Naive thymus-derived CD4-positive, alpha-beta T cell (primary cell): ENCODE data around the gene ORAI1. TPM values are rescaled to one million over a fixed set of nuclear protein-coding genes. Genes with fewer than 3 reads are reported as not detected.
"Not testable (repeated sequence)": the region's sequence is repeated elsewhere in the genome, so short reads cannot be mapped to it uniquely, and the experiment has no call there.

ENCODE experiments used
- ATAC-seq: fragments of 150-1000 bp; cut with Tn5 transposase; 2 replicates; pipeline ENCODE4 v1.10.0; 2021; ENCODE audit warnings: mild to moderate bottlenecking, moderate library complexity
- CTCF ChIA-PET: fragments of 350-600 bp; sonication (Branson Sonifier 250); formaldehyde crosslinking; loops from one replicate; lab custom pipeline; 2021; ENCODE audit warnings: antibody characterized with exemption; lab: Charles Lee
- POLR2A ChIA-PET: fragments of 350-600 bp; sonication (Branson Sonifier 250); formaldehyde crosslinking; loops from one replicate; lab custom pipeline; 2021; ENCODE audit warnings: antibody characterized with exemption, inconsistent platforms; lab: Charles Lee
- DNase-seq, 9 donors: peaks; one replicate each; pipeline versions ENCODE4 v3.0.0 to v3.0.0-alpha.2; 2020 to 2022; ENCODE audit warnings: mixed read lengths in 1 of 9
- H3K27ac ChIP-seq: one replicate; pipeline ENCODE4 v1.7.0; 2013; ENCODE audit warnings: mild to moderate bottlenecking, low read depth, low read length, moderate library complexity
- H3K27me3 ChIP-seq, 2 donors: one replicate each; pipeline ENCODE4 v1.7.0; 2013; ENCODE audit warnings: low read length in 2 of 2, mild to moderate bottlenecking in 2 of 2, moderate library complexity in 2 of 2; ENCODE audit not compliant: control insufficient read depth in 2 of 2, insufficient read depth in 2 of 2
- H3K36me3 ChIP-seq, 3 experiments: 1 replicate in 2 of 3; 2 replicates in 1 of 3; pipeline ENCODE4 v1.7.0; 2013; ENCODE audit warnings: low read length in 3 of 3, mild to moderate bottlenecking in 3 of 3, moderate library complexity in 1 of 3; ENCODE audit not compliant: insufficient read depth in 3 of 3, control insufficient read depth in 2 of 3
- H3K4me1 ChIP-seq, 2 donors: one replicate each; pipeline ENCODE4 v1.7.0; 2013; ENCODE audit warnings: low read length in 2 of 2, mild to moderate bottlenecking in 2 of 2, moderate library complexity in 1 of 2; ENCODE audit not compliant: control insufficient read depth in 2 of 2, insufficient read depth in 2 of 2
- H3K4me3 ChIP-seq: 2 replicates; pipeline ENCODE4 v1.7.0; 2013; ENCODE audit warnings: mild to moderate bottlenecking, low read length
- H3K9me3 ChIP-seq, 3 experiments: 1 replicate in 2 of 3; 2 replicates in 1 of 3; pipeline ENCODE4 v1.7.0; 2013; ENCODE audit warnings: low read length in 3 of 3; ENCODE audit not compliant: control insufficient read depth in 2 of 3
- H3K27ac Mint-ChIP-seq, 9 donors: one replicate each; pipeline ENCODE4 v1.8.0; 2020 to 2022; ENCODE audit warnings: mixed read lengths in 9 of 9, mild to moderate bottlenecking in 8 of 9, moderate library complexity in 5 of 9, inconsistent platforms in 2 of 9
- H3K27me3 Mint-ChIP-seq, 5 donors: one replicate each; pipeline ENCODE4 v1.8.0; 2021 to 2022; ENCODE audit warnings: mixed read lengths in 5 of 5, mild to moderate bottlenecking in 1 of 5
- H3K36me3 Mint-ChIP-seq, 5 donors: one replicate each; pipeline ENCODE4 v1.8.0; 2020 to 2022; ENCODE audit warnings: mixed read lengths in 5 of 5, mild to moderate bottlenecking in 3 of 5, inconsistent platforms in 1 of 5
- H3K4me1 Mint-ChIP-seq, 7 donors: one replicate each; pipeline ENCODE4 v1.8.0; 2020 to 2022; ENCODE audit warnings: mixed read lengths in 7 of 7, mild to moderate bottlenecking in 3 of 7, inconsistent platforms in 1 of 7
- H3K4me3 Mint-ChIP-seq, 10 donors: one replicate each; pipeline ENCODE4 v1.8.0; 2020 to 2022; ENCODE audit warnings: mild to moderate bottlenecking in 10 of 10, mixed read lengths in 10 of 10, moderate library complexity in 6 of 10, inconsistent platforms in 2 of 10
- H3K9me3 Mint-ChIP-seq, 11 donors: one replicate each; pipeline ENCODE4 v1.8.0; 2020 to 2022; ENCODE audit warnings: mixed read lengths in 11 of 11, mild to moderate bottlenecking in 4 of 11, inconsistent platforms in 1 of 11, moderate library complexity in 1 of 11
- intact Hi-C, 2 donors: fragments of 100-400 bp; cut with micrococcal nuclease; formaldehyde crosslinking; loops; one replicate each; pipeline ENCODE4 v1.15.1; 2023
- polyA plus RNA-seq, 2 donors: library from polyadenylated mRNA; unstranded; fragments of 300-500 nt; fragmentation: Illumina TruSeq; gene quantifications; one replicate each; pipeline ENCODE4 v1.2.3, GENCODE V29; 2021
- total RNA-seq, 6 experiments: library from RNA in 5 of 6; stranded (reverse) in 5 of 6; gene quantifications; 1 replicate in 5 of 6; 2 replicates in 1 of 6; pipeline ENCODE4 v1.2.3 and lab custom pipeline; 2021 to 2026

The ORAI1 gene
- total and polyA plus RNA-seq, 7 experiments from 2014 or later = 34.4 to 256 (median 51.9) TPM

GRCh38 chr12:121663610-121663929 lies 37.2 kb downstream of the ORAI1 start:
- H3K27ac Mint-ChIP-seq = peak overlapping the region; percentile 71 to 100 (median 92)
- no peaks in the 10 kb centered on the region for H3K9me3 ChIP-seq
- no peaks in the 10 kb centered on the region for H3K27me3 ChIP-seq
- ChIA-PET POLR2A (interaction anchor here (1.2 kb wide), 1 partner anchor 36 kb away, joined by 3 read pairs; no protein-coding TSS in a partner anchor), CTCF (no interaction called here)
- peaks cover 45 to 89% of the 10 kb centered on the region in 2 donors for H3K4me1 ChIP-seq
- H3K4me1 Mint-ChIP-seq = peaks cover 51 to 96% (median 70%) of the 10 kb centered on the region in 7 donors
- H3K27me3 Mint-ChIP-seq = no peaks in the 10 kb centered on the region
- H3K36me3 ChIP-seq = no peaks in the 10 kb centered on the region
- no peak overlapping the region for H3K4me3 ChIP-seq
- intact Hi-C loops = no loop called here
- H3K9me3 Mint-ChIP-seq = peaks cover 0 to 5% (median 0%) of the 10 kb centered on the region in 11 donors
- H3K4me3 Mint-ChIP-seq = peak overlapping the region in 7 of 10 donors; percentile 34 to 88 (median 66)
- DNase-seq (no peak), ATAC-seq (no peak)
- peak overlapping the region; percentile 48 for H3K27ac ChIP-seq
- peaks cover 0 to 26% (median 12%) of the 10 kb centered on the region in 5 donors for H3K36me3 Mint-ChIP-seq

- intact Hi-C loops, H3K27me3 ChIP-seq, H3K27me3 Mint-ChIP-seq, H3K36me3 ChIP-seq, H3K9me3 Mint-ChIP-seq, ATAC-seq, DNase-seq, H3K4me3 ChIP-seq, H3K9me3 ChIP-seq: not testable (repeated sequence)
- Histone ChIP-seq H3K4me1 (peaks cover 13 to 66% of the 10 kb centered on the region in 2 donors), H3K27ac (peak overlapping the region; percentile 25)
- peaks cover 0 to 19% (median 12%) of the 10 kb centered on the region in 5 donors for H3K36me3 Mint-ChIP-seq
- POLR2A ChIA-PET = interaction anchor here (0.5 to 8.3 kb wide), 8 partner anchors 12 to 1449 kb away, joined by 3 to 203 read pairs (median 6); partner anchors contain the start of genes KDM2B and ORAI1
- peak overlapping the region in 8 of 10 donors; percentile 38 to 88 (median 70) for H3K4me3 Mint-ChIP-seq
- H3K27ac Mint-ChIP-seq = peak overlapping the region; percentile 79 to 96 (median 93)
- CTCF ChIA-PET = interaction anchor here (0.6 to 7.6 kb wide), 7 partner anchors 21 to 1082 kb away, joined by 3 to 150 read pairs (median 6); partner anchors contain the start of gene ORAI1
- H3K4me1 Mint-ChIP-seq = peaks cover 38 to 78% (median 59%) of the 10 kb centered on the region in 7 donors
Observed at GRCh38 chr12:121666829-121667228, 40.5 kb downstream of the ORAI1 start.

- H3K36me3 ChIP-seq = no peaks in the 10 kb centered on the region
- ATAC-seq (no peak), DNase-seq (peak in 7 of 9 donors; percentile 32 to 66 (median 56))
- H3K4me3 ChIP-seq = no peak overlapping the region
- peaks cover 16 to 53% of the 10 kb centered on the region in 2 donors for H3K4me1 ChIP-seq
- Mint-ChIP-seq H3K4me3 (peak overlapping the region in 9 of 10 donors; percentile 34 to 62 (median 54)), H3K36me3 (peaks cover 0 to 15% (median 12%) of the 10 kb centered on the region in 5 donors), H3K27ac (peak overlapping the region; percentile 49 to 93 (median 75)), H3K4me1 (peaks cover 44 to 71% (median 57%) of the 10 kb centered on the region in 7 donors), H3K9me3 (peaks cover 0 to 4% (median 0%) of the 10 kb centered on the region in 11 donors), H3K27me3 (no peaks in the 10 kb centered on the region)
- ChIA-PET POLR2A (interaction anchor here (0.6 to 8.3 kb wide), 16 partner anchors 10 to 268 kb away, joined by 3 to 203 read pairs (median 5); partner anchors contain the start of genes KDM2B and ORAI1), CTCF (interaction anchor here (0.6 to 7.6 kb wide), 29 partner anchors 8 to 1020 kb away, joined by 3 to 150 read pairs (median 4); partner anchors contain the start of gene ORAI1)
- no peaks in the 10 kb centered on the region for H3K27me3 ChIP-seq
- H3K27ac ChIP-seq = peak overlapping the region; percentile 36
- intact Hi-C loops = loop anchor here (1.0 kb wide), 4 partner anchors 42 to 169 kb away; no protein-coding TSS in a partner anchor
- no peaks in the 10 kb centered on the region for H3K9me3 ChIP-seq
Observed at GRCh38 chr12:121668750-121669520, 42.6 kb downstream of the ORAI1 start.

GRCh38 chr12:121669521-121669900 lies 43.2 kb downstream of the ORAI1 start, which contains the start of gene MORN3:
Gene MORN3 (minus strand): TSS chr12:121669654. CDS start chr12:121669483, 171 bp downstream.
- peak within 1 kb of the TSS; percentile 36 for H3K27ac ChIP-seq
- no peak within 1 kb of the TSS for H3K4me3 ChIP-seq
- CTCF ChIA-PET = interaction anchor here (0.8 to 7.6 kb wide), 14 partner anchors 8 to 193 kb away, joined by 3 to 150 read pairs (median 6); partner anchors contain the start of gene ORAI1
- Mint-ChIP-seq H3K4me1 (peaks cover 38 to 65% (median 52%) of the 10 kb centered on the region in 7 donors), H3K27ac (peak within 1 kb of the TSS; percentile 62 to 100 (median 83)), H3K4me3 (peak within 1 kb of the TSS in 9 of 10 donors; percentile 34 to 62 (median 54)), H3K9me3 (peaks cover 0 to 4% (median 0%) of the 10 kb centered on the region in 11 donors), H3K36me3 (peaks cover 0 to 9% (median 8%) of the 10 kb centered on the region in 5 donors), H3K27me3 (no peaks in the 10 kb centered on the region)
- H3K4me1 ChIP-seq = peaks cover 13 to 47% of the 10 kb centered on the region in 2 donors
- intact Hi-C loops = no loop called here
- ATAC-seq = no peak
- H3K9me3 ChIP-seq = no peaks in the 10 kb centered on the region
- no peaks in the 10 kb centered on the region for H3K36me3 ChIP-seq
- no peaks in the 10 kb centered on the region for H3K27me3 ChIP-seq
- no peak for DNase-seq
- POLR2A ChIA-PET = interaction anchor here (0.5 to 8.3 kb wide), 10 partner anchors 10 to 133 kb away, joined by 3 to 203 read pairs (median 8); partner anchors contain the start of genes KDM2B and ORAI1

GRCh38 chr12:121673013-121673511 lies 46.7 kb downstream of the ORAI1 start:
- H3K9me3 Mint-ChIP-seq = peaks cover 0 to 4% (median 0%) of the 10 kb centered on the region in 11 donors
- H3K4me1 ChIP-seq = peaks cover 8 to 20% of the 10 kb centered on the region in 2 donors
- ChIA-PET CTCF (interaction anchor here (0.6 to 7.6 kb wide), 6 partner anchors 13 to 114 kb away, joined by 3 to 150 read pairs (median 5); partner anchors contain the start of gene ORAI1), POLR2A (interaction anchor here (0.7 to 8.3 kb wide), 16 partner anchors 9 to 1198 kb away, joined by 3 to 203 read pairs (median 11); partner anchors contain the start of gene ORAI1)
- no peaks in the 10 kb centered on the region for H3K9me3 ChIP-seq
- H3K27ac ChIP-seq = peak overlapping the region; percentile 98
- peaks cover 21 to 38% (median 29%) of the 10 kb centered on the region in 7 donors for H3K4me1 Mint-ChIP-seq
- H3K27me3 ChIP-seq = no peaks in the 10 kb centered on the region
- intact Hi-C loops = loop anchor here (2.0 to 5.0 kb wide), 3 partner anchors 14 to 321 kb away; partner anchors contain the start of genes ANAPC5 (in 1 of the 2) and RNF34 (in 1 of the 2)
- H3K4me3 ChIP-seq = peak overlapping the region; percentile 51
- ATAC-seq = no peak
- H3K27ac Mint-ChIP-seq = peak overlapping the region; percentile 99 to 100 (median 100)
- H3K36me3 Mint-ChIP-seq = no peaks in the 10 kb centered on the region
- DNase-seq = peak in 1 of 9 donors; percentile 44
- H3K27me3 Mint-ChIP-seq = no peaks in the 10 kb centered on the region
- peak overlapping the region; percentile 90 to 99 (median 96) for H3K4me3 Mint-ChIP-seq
- H3K36me3 ChIP-seq = no peaks in the 10 kb centered on the region

GRCh38 chr12:121676190-121676589 lies 49.9 kb downstream of the ORAI1 start:
- peak overlapping the region in 8 of 9 donors; percentile 18 to 78 (median 46) for H3K27ac Mint-ChIP-seq
- DNase-seq = no peak
- intact Hi-C loops = no loop called here
- Histone ChIP-seq H3K9me3 (no peaks in the 10 kb centered on the region), H3K4me1 (peaks cover 5 to 8% of the 10 kb centered on the region in 2 donors), H3K36me3 (no peaks in the 10 kb centered on the region), H3K27me3 (no peaks in the 10 kb centered on the region), H3K4me3 (no peak overlapping the region), H3K27ac (no peak overlapping the region)
- no peaks in the 10 kb centered on the region for H3K27me3 Mint-ChIP-seq
- no peak for ATAC-seq
- no peaks in the 10 kb centered on the region for H3K36me3 Mint-ChIP-seq
- CTCF ChIA-PET = interaction anchor here (0.6 kb wide), 1 partner anchor 121 kb away, joined by 3 read pairs; no protein-coding TSS in a partner anchor
- POLR2A ChIA-PET = interaction anchor here (1.3 kb wide), 1 partner anchor 65 kb away, joined by 3 read pairs; no protein-coding TSS in a partner anchor
- H3K4me1 Mint-ChIP-seq = peaks cover 11 to 33% (median 18%) of the 10 kb centered on the region in 7 donors
- H3K4me3 Mint-ChIP-seq = no peak overlapping the region
- peaks cover 0 to 4% (median 0%) of the 10 kb centered on the region in 11 donors for H3K9me3 Mint-ChIP-seq
